AG04450 (cell line): Measurements from ENCODE around the gene GPC4. TPM values are rescaled to one million over a fixed set of nuclear protein-coding genes. Genes with fewer than 3 reads are reported as not detected.

Experiments
- CTCF ChIA-PET: fragments of 300-600, 350-600 bp; formaldehyde crosslinking; extraction: SDS; loops from one replicate; lab custom pipeline; 2022; ENCODE audit warnings: antibody characterized with exemption, inconsistent platforms; lab: Charles Lee
- POLR2A ChIA-PET: fragments of 350-600 bp; formaldehyde crosslinking; extraction: SDS; loops from one replicate; lab custom pipeline; 2021; ENCODE audit warnings: antibody characterized with exemption, inconsistent platforms; lab: Yijun Ruan, JAX
- DNase-seq: peaks from one replicate; pipeline ENCODE4 v3.0.0-alpha.2; 2011; ENCODE audit warnings: low read depth, low spot score
- H3K27ac ChIP-seq: one replicate; pipeline ENCODE4 v1.5.1; 2012; ENCODE audit warnings: low read depth, low read length, control low read depth
- H3K27me3 ChIP-seq: one replicate; pipeline ENCODE4 v1.6.0; 2012; ENCODE audit warnings: low read length; ENCODE audit not compliant: control insufficient read depth, insufficient read depth
- H3K4me3 ChIP-seq: 2 replicates; pipeline ENCODE4 v1.5.1; 2011; ENCODE audit warnings: mild to moderate bottlenecking, low read depth, low read length, control low read depth
- H3K9me3 ChIP-seq: 2 replicates; pipeline ENCODE4 v1.5.1; 2012; ENCODE audit warnings: low read length; ENCODE audit not compliant: control insufficient read depth, insufficient read depth
- polyA plus RNA-seq: library from polyadenylated mRNA; depleted of rRNA; stranded (reverse); fragments of >200 nt; gene quantifications from 2 replicates; pipeline ENCODE4 v1.2.3, GENCODE V29; 2011
- TF ChIP-seq, protein P1 (sequence below): IDR thresholded peaks from 2 replicates; pipeline ENCODE4 v1.5.1; 2011; ENCODE audit warnings: low read depth, low read length, control low read depth, inconsistent platforms

Gene GPC4
- polyA plus RNA-seq, 1 experiment = 0.04 TPM

DNA sequence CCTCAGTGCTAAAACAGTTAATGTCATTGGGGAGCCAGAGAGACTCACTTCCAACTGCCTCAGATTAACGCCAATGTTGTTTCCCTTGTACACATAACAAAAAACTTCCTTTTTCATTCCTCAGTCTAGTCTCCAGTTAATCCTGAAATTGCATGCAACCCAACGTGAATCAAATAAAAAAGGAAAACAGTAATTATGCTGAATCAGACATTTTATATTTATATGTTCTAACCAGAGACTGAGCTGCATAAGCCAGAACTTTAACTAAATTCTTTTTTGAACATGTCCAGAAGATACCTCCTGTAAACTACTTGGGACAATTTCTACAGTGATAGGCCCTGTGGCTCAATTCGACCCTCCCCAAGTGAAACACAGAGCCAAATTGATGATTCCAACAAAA lies 4.7 kb downstream of the GPC4 start:
- H3K4me3 ChIP-seq = no peak overlapping the region
- CTCF ChIA-PET = no interaction called here
- no peak overlapping the region for H3K27ac ChIP-seq
- H3K27me3 ChIP-seq = peaks cover 2% of the 10 kb centered on the region
- H3K9me3 ChIP-seq = no peaks in the 10 kb centered on the region; the same call in 1 of the 2 replicates
- no peak for DNase-seq
- POLR2A ChIA-PET = no interaction called here
- TF ChIP-seq, protein P1, sequence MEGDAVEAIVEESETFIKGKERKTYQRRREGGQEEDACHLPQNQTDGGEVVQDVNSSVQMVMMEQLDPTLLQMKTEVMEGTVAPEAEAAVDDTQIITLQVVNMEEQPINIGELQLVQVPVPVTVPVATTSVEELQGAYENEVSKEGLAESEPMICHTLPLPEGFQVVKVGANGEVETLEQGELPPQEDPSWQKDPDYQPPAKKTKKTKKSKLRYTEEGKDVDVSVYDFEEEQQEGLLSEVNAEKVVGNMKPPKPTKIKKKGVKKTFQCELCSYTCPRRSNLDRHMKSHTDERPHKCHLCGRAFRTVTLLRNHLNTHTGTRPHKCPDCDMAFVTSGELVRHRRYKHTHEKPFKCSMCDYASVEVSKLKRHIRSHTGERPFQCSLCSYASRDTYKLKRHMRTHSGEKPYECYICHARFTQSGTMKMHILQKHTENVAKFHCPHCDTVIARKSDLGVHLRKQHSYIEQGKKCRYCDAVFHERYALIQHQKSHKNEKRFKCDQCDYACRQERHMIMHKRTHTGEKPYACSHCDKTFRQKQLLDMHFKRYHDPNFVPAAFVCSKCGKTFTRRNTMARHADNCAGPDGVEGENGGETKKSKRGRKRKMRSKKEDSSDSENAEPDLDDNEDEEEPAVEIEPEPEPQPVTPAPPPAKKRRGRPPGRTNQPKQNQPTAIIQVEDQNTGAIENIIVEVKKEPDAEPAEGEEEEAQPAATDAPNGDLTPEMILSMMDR = no peak

DNA sequence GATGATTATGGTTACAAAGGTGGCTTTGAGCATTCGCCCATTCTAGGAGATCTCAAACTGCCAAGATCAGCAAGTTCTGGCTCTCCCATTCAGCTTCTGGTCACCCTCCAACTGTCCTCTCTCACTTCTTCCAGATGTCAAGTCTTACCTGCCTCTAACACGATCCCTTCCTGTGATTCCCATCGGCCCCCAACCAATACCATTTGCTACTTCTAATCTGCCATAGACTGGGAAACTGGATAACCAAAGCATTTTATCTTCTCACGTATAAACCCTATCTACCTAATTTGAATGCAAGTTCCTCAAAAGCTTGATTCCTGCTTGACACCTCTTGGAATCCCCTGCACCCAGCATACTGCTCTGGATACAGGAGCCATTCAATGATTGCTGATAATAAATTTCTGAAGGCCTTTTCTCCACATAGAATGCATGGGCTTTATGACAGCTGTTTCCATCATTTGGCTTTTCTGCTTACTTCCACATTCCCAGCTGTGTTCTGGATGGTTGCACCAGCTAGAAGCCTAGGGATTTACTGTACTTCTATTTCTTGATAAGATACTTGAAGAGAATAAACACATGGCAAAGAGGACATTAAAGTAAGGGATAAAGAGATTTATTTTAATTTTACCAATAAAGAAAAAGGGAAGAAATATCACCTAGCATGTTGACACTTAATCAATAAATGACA lies 9.6 kb downstream of the GPC4 start:
- TF ChIP-seq, protein P1 = no peak
- CTCF ChIA-PET = no interaction called here
- no peak for DNase-seq
- POLR2A ChIA-PET = no interaction called here
- Histone ChIP-seq H3K27me3 (no peaks in the 10 kb centered on the region), H3K27ac (no peak overlapping the region), H3K4me3 (no peak overlapping the region), H3K9me3 (no peaks in the 10 kb centered on the region)

DNA sequence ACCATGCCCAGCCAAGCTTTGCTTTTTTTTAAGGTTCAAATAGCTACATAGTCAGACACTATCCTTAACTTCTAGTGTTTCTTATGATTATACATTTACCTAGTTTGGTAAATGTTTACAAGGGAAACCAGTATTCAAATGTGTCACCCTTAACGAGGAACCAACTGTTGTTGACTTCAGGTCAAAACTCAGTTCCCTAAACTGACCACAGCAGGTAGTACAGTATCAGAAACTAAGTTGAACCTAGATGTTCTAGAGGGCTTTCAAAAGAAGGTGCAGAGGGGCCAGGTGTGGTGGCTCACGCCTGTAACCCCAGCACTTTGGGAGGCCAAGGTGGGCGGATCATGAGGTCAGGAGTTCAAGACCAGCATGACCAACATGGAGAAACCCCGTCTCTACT lies 11.3 kb downstream of the GPC4 start:
- H3K9me3 ChIP-seq = no peaks in the 10 kb centered on the region
- no peaks in the 10 kb centered on the region for H3K27me3 ChIP-seq
- no peak for DNase-seq
- TF ChIP-seq, protein P1 = no peak
- H3K27ac ChIP-seq = no peak overlapping the region
- CTCF ChIA-PET = no interaction called here
- no peak overlapping the region for H3K4me3 ChIP-seq
- POLR2A ChIA-PET = no interaction called here

DNA sequence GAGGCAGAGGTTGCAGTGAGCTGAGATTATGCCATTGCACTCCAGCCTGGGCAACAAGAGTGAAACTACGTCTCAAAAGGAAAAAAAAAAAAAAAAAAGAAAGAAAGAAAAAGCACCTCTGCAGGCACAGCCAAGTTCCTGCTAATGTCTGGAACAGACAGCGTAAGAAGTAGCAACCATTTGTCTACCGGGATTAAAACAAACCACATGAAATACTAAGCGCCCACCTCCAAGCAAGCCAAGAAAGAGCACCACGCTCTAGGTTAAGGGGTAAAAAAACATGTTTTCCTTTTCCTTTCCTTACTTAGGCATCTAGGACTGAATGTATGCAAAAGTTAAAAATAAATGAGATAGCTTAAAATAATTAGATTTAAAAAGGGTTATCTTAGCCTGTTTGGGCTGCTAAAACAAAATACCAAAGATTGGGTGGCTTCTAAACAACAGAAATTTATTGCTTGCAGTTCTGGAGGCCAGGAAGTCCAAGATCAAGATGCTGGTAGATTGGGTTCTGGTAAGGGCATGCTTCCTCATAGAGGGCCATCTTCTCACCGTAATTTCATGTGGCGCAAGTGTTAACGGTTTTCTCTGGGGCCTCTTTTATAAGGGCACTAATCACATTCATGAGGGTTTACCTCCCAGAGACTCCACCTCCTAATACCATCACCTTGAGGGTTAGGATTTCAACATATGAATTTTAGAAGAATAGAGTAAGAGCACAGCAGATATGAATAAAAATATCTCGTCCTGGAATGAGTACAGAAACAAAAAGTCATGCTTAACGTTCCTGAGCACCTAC lies 12.3 kb downstream of the GPC4 start:
- H3K4me3 ChIP-seq = no peak overlapping the region
- H3K27ac ChIP-seq = no peak overlapping the region
- TF ChIP-seq, protein P1 = no peak
- H3K27me3 ChIP-seq = no peaks in the 10 kb centered on the region
- no peak for DNase-seq
- H3K9me3 ChIP-seq = no peaks in the 10 kb centered on the region
- ChIA-PET POLR2A (no interaction called here), CTCF (no interaction called here)

DNA sequence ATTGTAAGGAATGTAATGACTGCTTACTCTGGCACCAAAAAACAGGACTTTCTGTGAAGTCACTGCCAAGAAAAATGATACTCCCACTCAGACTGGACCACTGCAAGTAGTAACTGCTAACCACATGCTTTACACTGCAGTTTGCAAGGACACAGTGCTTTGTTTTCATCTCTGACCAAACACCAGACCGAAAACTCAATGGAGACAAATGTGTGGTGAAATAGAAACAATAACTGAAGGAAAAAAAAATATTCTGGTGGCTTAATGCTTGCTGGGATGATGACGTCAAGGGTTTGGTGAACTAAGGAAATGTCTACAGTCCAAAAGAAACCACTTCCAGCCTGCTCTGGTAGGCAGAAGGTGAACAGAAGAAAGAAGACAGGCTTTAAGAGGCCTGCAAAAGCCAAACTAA lies 13.2 kb downstream of the GPC4 start:
- DNase-seq = no peak
- CTCF ChIA-PET = no interaction called here
- H3K9me3 ChIP-seq = no peaks in the 10 kb centered on the region
- H3K27ac ChIP-seq = no peak overlapping the region
- POLR2A ChIA-PET = no interaction called here
- no peaks in the 10 kb centered on the region for H3K27me3 ChIP-seq
- no peak overlapping the region for H3K4me3 ChIP-seq
- TF ChIP-seq, protein P1 = no peak
